Stimulated activated memory B cell treated with anti-CD40 and anti-IgM and Interleukin-4, amounts not matched to agents 10 μg/mL and 1 μg/mL and 100 μg/mL, for 72 hours (primary cell): Measurements from ENCODE around the gene STX8.
"Not testable (repeated sequence)": the region's sequence is repeated elsewhere in the genome, so short reads cannot be mapped to it uniquely, and the experiment has no call there.

ENCODE experiments used
- ATAC-seq: fragments of 150-1000 bp; cut with Tn5 transposase; 2 replicates; pipeline ENCODE4 v1.10.0; 2021
- H3K27ac Mint-ChIP-seq: one replicate; pipeline ENCODE4 v1.8.0; 2022; ENCODE audit warnings: mild to moderate bottlenecking, mixed read lengths
- H3K27me3 Mint-ChIP-seq: one replicate; pipeline ENCODE4 v1.8.0; 2022; ENCODE audit warnings: mixed read lengths
- H3K36me3 Mint-ChIP-seq: one replicate; pipeline ENCODE4 v1.8.0; 2022; ENCODE audit warnings: mixed read lengths
- H3K4me1 Mint-ChIP-seq: one replicate; pipeline ENCODE4 v1.8.0; 2022; ENCODE audit warnings: mixed read lengths
- H3K4me3 Mint-ChIP-seq: one replicate; pipeline ENCODE4 v1.8.0; 2022; ENCODE audit warnings: mild to moderate bottlenecking, moderate library complexity, mixed read lengths
- H3K9me3 Mint-ChIP-seq: one replicate; pipeline ENCODE4 v1.8.0; 2022; ENCODE audit warnings: mixed read lengths

The STX8 gene

GRCh38 chr17:9261081-9262012 is 314.3 kb downstream of the STX8 start:
- H3K27me3 Mint-ChIP-seq, result no peaks in the 10 kb centered on the region
- H3K36me3 Mint-ChIP-seq, result peaks cover 35% of the 10 kb centered on the region

GRCh38 chr17:9259419-9259818 is 316.2 kb downstream of the STX8 start:
- H3K27ac Mint-ChIP-seq, result no peak overlapping the region

More at GRCh38 chr17:9261081-9262012, 314.3 kb downstream of the STX8 start:
- ATAC-seq, result no peak
- no peaks in the 10 kb centered on the region for H3K9me3 Mint-ChIP-seq
- H3K4me1 Mint-ChIP-seq, result peaks cover 20% of the 10 kb centered on the region
- no peak overlapping the region for H3K4me3 Mint-ChIP-seq
- H3K27ac Mint-ChIP-seq, result no peak overlapping the region

GRCh38 chr17:9258115-9259015 is 317.3 kb downstream of the STX8 start:
- Mint-ChIP-seq H3K27ac (no peak overlapping the region), H3K36me3 (peaks cover 29% of the 10 kb centered on the region), H3K27me3 (no peaks in the 10 kb centered on the region), H3K4me1 (peaks cover 22% of the 10 kb centered on the region), H3K9me3 (no peaks in the 10 kb centered on the region), H3K4me3 (no peak overlapping the region)
- no peak for ATAC-seq

More at GRCh38 chr17:9259419-9259818, 316.2 kb downstream of the STX8 start:
- Mint-ChIP-seq H3K4me3 (no peak overlapping the region), H3K27me3 (no peaks in the 10 kb centered on the region), H3K36me3 (peaks cover 29% of the 10 kb centered on the region), H3K4me1 (peaks cover 22% of the 10 kb centered on the region), H3K9me3 (no peaks in the 10 kb centered on the region)
- no peak for ATAC-seq

GRCh38 chr17:9257630-9257965 is 318.0 kb downstream of the STX8 start:
- peaks cover 37% of the 10 kb centered on the region for H3K36me3 Mint-ChIP-seq
- not testable (repeated sequence) for H3K4me3 Mint-ChIP-seq, ATAC-seq, H3K9me3 Mint-ChIP-seq, H3K27me3 Mint-ChIP-seq
- peak overlapping the region; percentile 54 for H3K27ac Mint-ChIP-seq
- peaks cover 22% of the 10 kb centered on the region for H3K4me1 Mint-ChIP-seq

- H3K4me1 Mint-ChIP-seq, result peaks cover 22% of the 10 kb centered on the region
- H3K4me3 Mint-ChIP-seq, result peak overlapping the region; percentile 44
- peak; percentile 75 for ATAC-seq
- peaks cover 38% of the 10 kb centered on the region for H3K36me3 Mint-ChIP-seq
- peak overlapping the region; percentile 54 for H3K27ac Mint-ChIP-seq
- no peaks in the 10 kb centered on the region for H3K27me3 Mint-ChIP-seq
- H3K9me3 Mint-ChIP-seq, result no peaks in the 10 kb centered on the region
Measured at GRCh38 chr17:9256751-9257629, 318.6 kb downstream of the STX8 start.

GRCh38 chr17:9256361-9256750 is 319.3 kb downstream of the STX8 start:
- ATAC-seq, result no peak
- peaks cover 22% of the 10 kb centered on the region for H3K4me1 Mint-ChIP-seq
- H3K36me3 Mint-ChIP-seq, result peaks cover 38% of the 10 kb centered on the region
- H3K27ac Mint-ChIP-seq, result peak overlapping the region; percentile 54
- no peaks in the 10 kb centered on the region for H3K9me3 Mint-ChIP-seq
- no peaks in the 10 kb centered on the region for H3K27me3 Mint-ChIP-seq
- H3K4me3 Mint-ChIP-seq, result no peak overlapping the region

GRCh38 chr17:9255833-9256232 is 319.8 kb downstream of the STX8 start:
- Mint-ChIP-seq H3K9me3 (no peaks in the 10 kb centered on the region), H3K27ac (no peak overlapping the region), H3K27me3 (no peaks in the 10 kb centered on the region), H3K4me3 (no peak overlapping the region), H3K4me1 (peaks cover 22% of the 10 kb centered on the region), H3K36me3 (peaks cover 34% of the 10 kb centered on the region)
- no peak for ATAC-seq

- peaks cover 30% of the 10 kb centered on the region for H3K36me3 Mint-ChIP-seq
- no peak overlapping the region for H3K4me3 Mint-ChIP-seq
- ATAC-seq, result no peak
Measured at GRCh38 chr17:9254841-9255240, 320.8 kb downstream of the STX8 start.

GRCh38 chr17:9253308-9253707 is 322.3 kb downstream of the STX8 start:
- H3K4me3 Mint-ChIP-seq, result no peak overlapping the region
- no peak for ATAC-seq
- H3K27ac Mint-ChIP-seq, result no peak overlapping the region
- peaks cover 32% of the 10 kb centered on the region for H3K36me3 Mint-ChIP-seq
- H3K9me3 Mint-ChIP-seq, result no peaks in the 10 kb centered on the region
- H3K27me3 Mint-ChIP-seq, result no peaks in the 10 kb centered on the region
- H3K4me1 Mint-ChIP-seq, result peaks cover 21% of the 10 kb centered on the region

More at GRCh38 chr17:9254841-9255240, 320.8 kb downstream of the STX8 start:
- Mint-ChIP-seq H3K27me3 (no peaks in the 10 kb centered on the region), H3K9me3 (no peaks in the 10 kb centered on the region), H3K4me1 (peaks cover 22% of the 10 kb centered on the region), H3K27ac (no peak overlapping the region)

GRCh38 chr17:9251273-9251672 is 324.3 kb downstream of the STX8 start:
- H3K36me3 Mint-ChIP-seq, result peaks cover 37% of the 10 kb centered on the region
- H3K4me1 Mint-ChIP-seq, result peaks cover 8% of the 10 kb centered on the region
- no peaks in the 10 kb centered on the region for H3K27me3 Mint-ChIP-seq
- H3K9me3 Mint-ChIP-seq, result no peaks in the 10 kb centered on the region
- H3K4me3 Mint-ChIP-seq, result no peak overlapping the region
- no peak for ATAC-seq
- H3K27ac Mint-ChIP-seq, result no peak overlapping the region

- Mint-ChIP-seq H3K27ac (peak overlapping the region; percentile 60), H3K36me3 (peaks cover 32% of the 10 kb centered on the region), H3K27me3 (no peaks in the 10 kb centered on the region), H3K4me3 (no peak overlapping the region), H3K9me3 (no peaks in the 10 kb centered on the region), H3K4me1 (peaks cover 7% of the 10 kb centered on the region)
- ATAC-seq, result no peak
Measured at GRCh38 chr17:9249245-9249953, 326.2 kb downstream of the STX8 start.

GRCh38 chr17:9247401-9247938 is 328.1 kb downstream of the STX8 start:
- Mint-ChIP-seq H3K27ac (no peak overlapping the region), H3K36me3 (peaks cover 14% of the 10 kb centered on the region), H3K4me3 (no peak overlapping the region), H3K27me3 (no peaks in the 10 kb centered on the region), H3K9me3 (no peaks in the 10 kb centered on the region), H3K4me1 (peaks cover 7% of the 10 kb centered on the region)
- no peak for ATAC-seq

- no peaks in the 10 kb centered on the region for H3K9me3 Mint-ChIP-seq
- H3K36me3 Mint-ChIP-seq, result peaks cover 11% of the 10 kb centered on the region
- ATAC-seq, result no peak
- no peak overlapping the region for H3K4me3 Mint-ChIP-seq
- H3K4me1 Mint-ChIP-seq, result peaks cover 14% of the 10 kb centered on the region
- no peaks in the 10 kb centered on the region for H3K27me3 Mint-ChIP-seq
- H3K27ac Mint-ChIP-seq, result no peak overlapping the region
Measured at GRCh38 chr17:9244066-9245052, 331.3 kb downstream of the STX8 start.
